NK-92 treated with Interleukin-12 subunit alpha and Interleukin-12 subunit beta, amount 100 ng/mL, for 24 hours (cell line): ENCODE results near the gene PHKB.
"Not testable (repeated sequence)": the region's sequence is repeated elsewhere in the genome, so short reads cannot be mapped to it uniquely, and the experiment has no call there.

Source experiments
- DNase-seq: peaks from one replicate; lab custom pipeline; 2025; lab: John Stamatoyannopoulos, UW

Gene PHKB

DNA sequence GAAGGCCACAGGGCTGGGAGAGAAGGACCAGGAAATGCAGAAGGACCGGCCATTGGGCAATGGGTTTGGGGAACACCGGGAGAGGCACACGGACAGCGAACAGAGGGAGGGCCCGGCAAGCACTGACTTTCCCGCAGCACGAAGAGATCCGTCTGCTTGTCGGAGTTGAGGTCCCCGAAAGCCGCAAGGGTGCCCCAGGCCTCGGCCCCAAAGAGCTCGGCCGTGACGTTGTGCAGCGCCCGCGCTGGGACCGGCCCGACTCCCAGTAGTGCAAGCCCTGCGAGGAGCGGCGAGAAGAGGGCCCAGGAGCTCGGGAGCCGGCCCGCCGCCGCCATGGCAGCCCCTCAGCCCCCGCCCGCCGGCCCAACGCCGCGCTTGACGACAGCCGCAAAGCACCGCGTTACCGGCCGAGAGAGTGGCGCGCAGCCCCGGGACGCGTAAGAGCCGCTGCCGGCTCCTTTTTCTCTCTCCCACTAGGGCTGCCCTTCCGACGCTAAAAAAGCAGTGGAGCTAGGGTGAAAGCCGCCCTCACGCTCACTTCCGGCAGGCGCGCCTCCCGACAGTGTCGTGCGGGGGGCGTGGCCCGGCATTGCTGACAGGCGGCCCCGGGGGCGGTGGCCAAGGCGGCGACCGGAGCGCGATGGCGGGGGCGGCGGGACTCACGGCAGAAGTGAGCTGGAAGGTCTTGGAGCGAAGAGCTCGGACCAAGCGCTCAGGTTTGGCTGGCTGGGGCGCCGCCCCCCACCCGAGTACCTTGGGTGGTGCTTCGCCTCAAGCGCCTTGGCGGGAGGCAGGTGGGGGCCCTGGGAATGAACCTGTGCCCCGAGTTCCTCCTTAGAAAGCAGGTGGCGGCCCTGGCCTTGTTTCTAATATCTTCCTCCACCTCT, at the start of gene PHKB, which contains the start of gene ITFG1:
PHKB (plus strand) TSS at position 621 of the 887 bp plus-strand sequence; CDS start at position 641, 20 bp downstream.
ITFG1 (minus strand) TSS at position 353 of the 887 bp plus-strand sequence; CDS start at position 335, 18 bp downstream.
- peak; percentile 84 for DNase-seq

DNA sequence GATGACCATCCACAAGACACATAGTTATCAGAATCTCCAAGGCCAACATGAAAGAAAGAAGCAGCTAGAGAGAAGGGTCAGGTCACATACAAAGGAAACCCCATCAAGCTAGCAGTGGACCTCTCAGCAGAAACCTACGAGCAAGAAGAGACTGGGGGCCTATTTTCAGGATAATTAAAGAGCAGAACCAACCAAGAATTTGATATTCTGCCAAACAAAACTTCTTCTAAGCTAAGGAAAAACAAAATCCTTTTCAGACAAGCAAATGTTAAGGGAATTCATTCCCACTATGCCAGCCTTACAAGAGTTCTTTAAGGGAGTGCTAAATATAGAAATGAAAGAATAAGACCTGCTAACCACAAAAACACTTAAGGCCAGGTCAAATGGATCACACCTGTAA, 48.1 kb upstream of the PHKB start:
- DNase-seq: no peak

DNA sequence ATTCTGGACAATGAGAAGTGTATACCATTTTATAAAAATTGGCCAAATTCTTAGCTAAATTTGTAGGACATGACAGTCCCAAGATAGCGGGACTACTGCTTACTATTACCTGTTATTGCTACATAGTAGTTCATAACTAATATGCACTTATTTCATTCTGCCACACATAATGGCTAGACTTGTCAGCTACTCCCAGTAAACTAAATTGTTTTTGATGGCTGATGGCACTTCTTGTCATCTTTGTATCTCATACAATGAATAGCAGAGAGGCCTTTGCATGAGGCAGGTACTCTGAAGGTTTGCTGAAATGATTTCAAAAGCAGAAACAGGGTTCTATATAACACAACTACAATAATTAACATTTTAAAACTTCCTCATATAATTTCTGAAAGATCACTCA, 44.3 kb upstream of the PHKB start:
- no peak for DNase-seq

DNA sequence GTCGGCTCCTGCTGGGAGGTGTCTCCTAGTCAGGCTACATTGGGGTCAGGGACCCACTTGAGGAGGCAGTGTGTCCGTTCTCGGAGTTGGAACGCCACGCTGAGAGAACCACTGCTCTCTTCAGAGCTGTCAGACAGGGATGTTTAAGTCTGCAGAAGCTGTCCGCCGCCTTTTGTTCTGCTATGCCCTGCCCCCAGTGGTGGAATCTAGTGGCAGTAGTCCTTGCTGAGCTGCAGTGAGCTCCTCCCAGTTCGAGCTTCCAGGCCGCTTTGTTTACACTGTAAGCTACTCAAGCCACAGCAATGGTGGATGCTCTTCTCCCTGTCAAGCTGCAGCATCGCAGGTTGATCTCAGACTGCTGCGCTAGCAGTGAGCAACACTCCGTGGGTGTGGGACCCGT, 36.3 kb upstream of the PHKB start:
- no peak for DNase-seq

DNA sequence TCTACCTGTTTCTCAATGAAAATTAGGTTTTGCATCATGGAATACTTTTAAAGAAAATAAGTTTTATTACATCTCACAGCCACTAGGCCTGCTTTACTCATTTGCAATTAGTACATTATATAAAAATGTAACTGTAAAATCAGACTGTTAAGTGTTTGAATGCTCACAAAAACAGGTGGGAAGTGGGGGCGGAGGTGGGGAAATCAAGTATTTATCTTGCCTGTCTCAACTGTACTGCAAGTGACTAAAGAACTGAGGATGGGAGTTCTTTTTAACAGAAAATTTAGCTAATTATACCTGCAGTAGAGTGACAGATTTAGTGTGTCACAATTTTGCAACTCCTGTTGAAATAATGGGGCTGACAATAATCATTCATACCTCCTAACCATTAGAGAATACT, 34.3 kb upstream of the PHKB start:
- DNase-seq: no peak

DNA sequence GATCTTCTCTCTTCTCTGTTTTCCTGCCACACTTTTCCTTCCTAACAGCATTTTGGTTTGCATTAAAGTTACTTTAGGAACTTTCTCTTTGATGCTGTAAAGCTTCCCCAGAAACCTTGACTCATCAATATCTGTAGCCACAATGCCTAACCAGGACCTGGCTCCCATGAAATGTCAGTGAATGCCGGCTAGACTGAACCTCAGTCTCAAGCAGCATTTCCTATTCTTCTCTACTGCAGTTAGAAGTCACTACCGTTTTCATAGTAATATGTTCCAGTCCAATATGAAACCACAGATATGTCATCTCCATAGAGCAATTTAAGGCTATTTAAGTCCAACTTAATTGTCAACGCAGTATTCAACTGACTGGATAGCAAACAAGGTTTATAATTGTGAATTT, 29.2 kb upstream of the PHKB start:
- no peak for DNase-seq

DNA sequence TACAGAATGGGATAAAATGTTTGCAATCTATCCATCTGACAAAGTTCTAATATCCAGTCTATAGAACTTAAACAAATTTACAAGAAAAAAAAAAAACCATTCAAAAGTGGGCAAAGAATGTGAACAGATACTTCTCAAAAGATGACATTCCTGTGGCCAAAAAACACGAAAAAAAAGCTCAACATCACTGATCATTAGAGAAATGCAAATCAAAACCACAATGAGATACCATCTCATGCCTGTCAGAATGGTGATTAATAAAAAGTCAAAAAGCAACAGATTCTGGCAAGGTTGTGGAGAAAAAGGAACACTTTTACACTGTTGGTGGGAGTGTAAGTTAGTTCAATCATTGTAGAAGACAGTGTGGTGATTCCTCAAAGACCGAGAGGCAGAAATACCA, 26.9 kb upstream of the PHKB start:
- DNase-seq: not testable (repeated sequence)

DNA sequence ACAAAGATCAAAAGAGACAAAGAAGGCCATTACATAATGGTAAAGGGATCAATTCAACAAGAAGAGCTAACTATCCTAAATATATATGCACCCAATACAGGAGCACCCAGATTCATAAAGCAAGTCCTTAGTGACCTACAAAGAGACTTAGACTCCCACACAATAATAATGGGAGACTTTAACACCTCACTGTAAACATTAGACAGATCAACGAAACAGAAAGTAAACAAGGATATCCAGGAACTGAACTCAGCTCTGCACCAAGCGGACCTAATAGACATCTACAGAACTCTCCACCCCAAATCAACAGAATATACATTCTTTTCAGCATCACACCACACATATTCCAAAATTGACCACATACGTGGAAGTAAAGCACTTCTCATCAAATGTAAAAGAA, 21.1 kb upstream of the PHKB start:
- not testable (repeated sequence) for DNase-seq

DNA sequence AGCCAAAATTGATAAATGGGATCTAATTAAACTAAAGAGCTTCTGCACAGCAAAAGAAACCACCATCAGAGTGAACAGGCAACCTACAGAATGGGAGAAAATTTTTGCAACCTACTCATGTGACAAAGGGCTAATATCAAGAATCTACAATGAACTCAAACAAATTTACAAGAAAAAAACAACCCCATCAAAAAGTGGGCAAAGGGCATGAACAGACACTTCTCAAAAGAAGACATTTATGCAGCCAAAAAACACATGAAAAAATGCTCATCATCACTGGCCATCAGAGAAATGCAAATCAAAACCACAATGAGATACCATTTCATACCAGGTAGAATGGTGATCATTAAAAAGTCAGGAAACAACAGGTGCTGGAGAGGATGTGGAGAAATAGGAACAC, 18.2 kb upstream of the PHKB start:
- not testable (repeated sequence) for DNase-seq

DNA sequence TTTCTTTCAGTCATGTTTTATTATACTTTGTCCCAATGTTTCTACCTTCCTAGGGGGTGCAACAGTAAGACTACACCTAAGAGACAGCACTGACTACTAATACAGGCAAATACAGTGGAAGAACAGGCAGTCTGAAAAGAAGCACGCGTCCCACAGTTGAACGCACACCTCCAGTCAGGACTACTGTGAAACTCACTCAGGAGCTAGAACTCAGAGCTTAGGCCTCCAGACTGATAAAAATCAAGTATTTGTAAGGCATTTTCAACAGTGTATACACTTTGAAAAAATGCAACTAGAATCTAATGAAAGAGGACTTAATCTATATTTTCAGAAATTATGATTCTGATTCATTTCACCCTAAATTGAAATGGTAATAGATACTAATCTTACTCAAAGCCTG, 14.7 kb upstream of the PHKB start:
- DNase-seq: no peak

DNA sequence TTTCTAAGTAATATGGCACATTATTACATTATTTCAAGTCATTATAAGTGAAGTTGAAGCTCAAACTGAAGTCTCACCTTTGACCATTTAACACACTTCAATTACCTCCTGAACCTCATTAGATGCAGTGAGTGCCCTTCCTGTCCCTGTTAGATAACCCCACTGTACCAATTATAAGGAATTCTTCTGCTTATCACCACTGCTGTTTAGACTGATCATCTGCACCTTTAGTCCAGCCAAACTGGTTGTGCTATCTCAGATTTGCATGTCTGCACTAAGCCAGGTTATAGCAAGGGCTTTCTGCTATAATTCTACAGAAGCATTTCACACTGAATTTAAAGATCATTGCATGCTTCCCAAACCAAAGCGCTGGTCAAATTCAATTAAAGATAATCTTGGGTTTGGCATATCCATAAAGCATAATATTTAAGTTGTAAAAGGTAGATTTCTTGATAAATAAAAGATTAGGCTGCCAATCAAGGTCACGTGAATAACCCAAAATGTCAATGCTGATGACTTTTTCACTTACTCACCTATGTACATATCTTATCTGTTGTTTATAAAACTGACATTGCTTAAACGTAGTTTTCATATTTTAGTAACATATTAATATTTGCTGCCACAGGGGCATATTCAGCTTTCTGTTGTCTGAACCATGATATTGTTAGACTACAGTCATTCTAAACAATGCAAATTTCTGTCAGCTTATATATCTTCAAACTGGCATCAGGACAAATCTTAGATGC, 12.1 kb upstream of the PHKB start:
- no peak for DNase-seq

DNA sequence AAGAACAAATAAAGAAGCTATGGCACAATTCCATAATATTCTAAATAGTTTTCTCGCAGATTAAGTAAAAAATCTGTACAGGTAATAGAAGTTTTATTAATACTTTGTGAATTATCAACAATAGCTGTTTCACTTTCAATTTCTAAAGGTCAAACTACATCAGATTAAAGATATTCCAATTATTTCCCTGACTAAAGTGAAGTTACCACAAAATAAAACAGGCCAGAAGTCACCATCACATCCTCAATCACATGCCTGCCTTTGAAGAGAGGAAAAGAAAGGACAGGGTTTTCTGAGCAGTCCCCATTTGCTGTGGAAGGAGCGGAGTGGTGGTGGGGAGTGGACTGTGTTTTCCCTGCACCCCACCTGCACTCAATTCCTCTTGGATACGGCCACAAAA, 11.3 kb upstream of the PHKB start:
- no peak for DNase-seq

DNA sequence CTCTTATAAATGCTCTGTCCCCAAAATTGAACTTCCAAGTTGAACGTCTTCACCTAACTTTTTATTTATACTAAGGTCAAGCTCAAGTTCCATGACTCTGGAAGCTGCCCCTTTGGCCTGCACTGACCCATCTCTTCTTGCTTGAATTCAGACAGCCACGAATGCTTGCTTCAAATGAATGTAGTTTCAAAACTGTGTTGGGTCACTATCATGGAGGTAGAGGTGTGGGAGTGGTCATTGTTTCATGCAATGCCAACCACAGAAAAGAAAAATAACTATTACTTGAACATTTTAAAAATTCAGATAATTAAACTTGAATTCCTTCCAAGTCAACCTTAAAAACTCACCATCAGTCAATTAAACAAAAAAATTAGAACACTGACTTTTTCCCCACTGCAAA, 2.8 kb upstream of the PHKB start:
- no peak for DNase-seq

DNA sequence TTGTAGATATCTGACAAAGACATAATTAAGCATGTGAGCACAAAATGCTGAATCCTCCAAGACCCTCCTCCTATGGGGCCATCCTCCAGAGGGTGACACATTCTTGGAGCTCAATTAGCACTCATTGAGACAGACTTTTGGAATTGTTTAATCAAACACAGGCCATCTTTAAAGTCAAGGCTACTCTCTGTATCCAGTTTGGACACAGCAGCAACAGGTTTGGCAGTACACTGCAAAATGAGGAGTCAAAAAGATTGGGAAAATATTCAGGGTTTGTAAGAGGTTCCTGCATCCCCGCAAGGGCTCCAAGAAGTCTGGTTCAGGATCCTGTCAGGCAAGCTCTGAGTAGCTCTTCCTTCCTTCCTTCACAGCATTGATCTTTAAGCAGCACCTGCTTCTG, 1.5 kb upstream of the PHKB start:
- no peak for DNase-seq

DNA sequence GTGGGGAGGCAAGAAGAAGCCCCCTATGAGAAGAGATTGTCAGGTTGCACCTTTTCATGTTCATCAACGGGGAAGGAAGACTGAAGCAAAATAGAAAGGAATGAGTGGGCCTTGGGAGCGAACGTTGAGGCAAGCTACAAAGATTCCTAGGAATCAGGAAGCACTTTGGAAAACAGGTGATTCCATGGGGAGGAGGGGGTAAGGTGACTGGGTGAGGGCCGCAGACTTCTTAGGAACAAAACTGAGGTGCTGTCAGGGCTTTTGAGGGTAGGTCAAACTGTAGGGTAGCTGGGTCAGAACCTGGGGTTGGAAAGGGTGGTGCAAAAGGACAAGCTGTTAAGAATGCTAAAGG, 796 bp upstream of the PHKB start:
- no peak for DNase-seq

DNA sequence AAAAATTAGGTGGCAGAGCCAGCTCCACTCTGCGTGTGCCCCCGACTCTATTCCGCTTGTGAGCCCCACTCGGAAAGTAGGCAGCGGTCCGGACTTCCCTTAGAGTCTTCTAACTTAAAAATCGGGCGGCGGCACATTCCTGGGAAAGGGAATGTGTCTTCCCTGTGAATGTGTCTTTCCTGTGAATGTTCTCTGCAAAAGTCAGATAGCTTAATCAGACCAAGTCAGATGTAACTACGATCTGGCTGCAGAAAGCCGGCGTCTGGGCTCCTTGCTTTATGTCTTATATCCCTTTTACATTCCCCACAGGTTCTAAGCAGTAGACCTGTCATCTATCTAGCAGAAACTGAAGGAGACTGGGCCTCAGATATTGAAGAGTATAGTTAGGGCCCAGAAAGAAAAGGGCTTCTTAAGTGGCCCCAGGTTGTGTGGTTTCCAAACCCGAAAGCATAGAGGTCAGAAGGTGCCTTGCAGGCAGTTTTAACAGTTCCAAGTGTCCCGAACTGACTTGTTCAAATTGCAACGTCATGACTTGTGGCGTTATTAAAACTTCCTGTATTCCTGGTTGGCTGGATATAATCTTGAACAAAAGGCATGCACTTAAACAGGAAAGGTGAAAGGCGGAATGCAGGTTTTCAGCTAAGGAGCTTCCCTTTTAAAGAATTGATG, 601 bp downstream of the PHKB start:
- peak; percentile 28 for DNase-seq

DNA sequence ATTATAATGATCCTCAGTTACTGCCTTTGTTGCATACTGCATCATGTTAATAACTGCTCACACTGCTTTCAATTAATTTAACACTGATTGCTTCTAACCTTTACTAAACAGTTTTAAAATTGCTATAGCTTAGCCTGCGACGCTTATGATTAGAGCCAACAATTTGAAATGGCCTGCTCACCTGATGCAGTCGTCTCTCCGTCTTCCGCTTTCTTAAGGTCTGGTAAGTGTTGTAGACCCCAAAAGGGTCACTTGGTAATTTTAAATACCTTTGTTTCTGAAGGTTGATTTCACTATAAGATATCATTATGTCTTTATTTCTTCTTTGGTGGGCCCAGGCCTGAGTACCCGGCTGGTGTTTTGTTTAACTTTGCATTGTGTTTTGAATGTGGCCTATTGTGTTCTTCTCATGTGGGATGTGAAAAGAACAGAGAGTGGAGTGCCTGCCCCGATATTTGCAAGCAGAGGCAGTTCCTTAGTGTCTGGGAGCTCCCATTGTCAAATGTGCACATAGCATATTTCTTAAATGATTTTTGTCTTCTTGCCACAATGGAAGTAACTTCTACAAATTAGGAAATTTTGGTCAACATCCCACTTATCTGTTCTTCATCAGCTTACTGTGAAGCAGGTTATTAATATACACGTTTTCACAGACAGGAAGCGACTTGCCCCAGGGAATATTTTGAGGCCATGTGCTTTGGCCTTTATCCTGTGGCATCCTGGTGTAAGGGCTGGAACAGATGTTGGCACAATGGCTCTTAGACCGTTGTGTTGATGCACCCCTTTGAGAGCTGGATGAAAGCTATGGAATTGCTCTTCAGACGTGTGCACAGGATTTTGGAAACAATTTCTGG, 2.9 kb downstream of the PHKB start:
- DNase-seq: no peak

DNA sequence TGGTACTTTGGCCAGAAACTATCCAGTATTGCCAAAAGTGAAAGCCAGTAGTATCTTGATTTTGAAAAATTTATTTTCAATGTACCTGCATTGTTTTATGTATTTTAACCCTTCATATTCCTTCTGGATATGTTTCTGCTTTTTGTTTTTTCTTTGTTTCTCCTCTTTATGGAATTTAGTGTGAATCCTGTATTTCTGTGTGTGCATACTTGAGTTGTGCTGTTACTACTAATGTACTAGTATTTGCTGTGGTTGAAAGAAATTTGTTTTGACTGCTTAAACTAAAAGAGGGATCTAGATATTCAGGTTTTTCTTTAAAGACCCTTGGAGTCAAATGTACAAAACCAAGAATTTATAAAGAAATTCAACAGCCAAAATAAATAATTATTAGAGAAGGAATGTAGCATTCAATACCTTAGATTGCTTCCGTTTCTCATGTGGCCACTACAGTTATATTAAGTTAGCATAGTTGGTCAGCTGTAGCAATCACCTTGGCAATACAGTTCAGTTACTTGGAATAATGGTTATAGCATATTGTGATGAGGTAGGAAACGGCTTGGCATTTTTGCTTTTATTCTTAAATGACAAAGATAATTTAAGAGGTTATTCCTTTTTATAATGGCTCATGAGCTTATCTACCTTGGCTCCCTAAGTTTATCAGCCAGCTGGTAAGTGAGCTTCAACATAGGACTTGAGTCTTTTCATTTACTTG, 4.9 kb downstream of the PHKB start:
- no peak for DNase-seq

DNA sequence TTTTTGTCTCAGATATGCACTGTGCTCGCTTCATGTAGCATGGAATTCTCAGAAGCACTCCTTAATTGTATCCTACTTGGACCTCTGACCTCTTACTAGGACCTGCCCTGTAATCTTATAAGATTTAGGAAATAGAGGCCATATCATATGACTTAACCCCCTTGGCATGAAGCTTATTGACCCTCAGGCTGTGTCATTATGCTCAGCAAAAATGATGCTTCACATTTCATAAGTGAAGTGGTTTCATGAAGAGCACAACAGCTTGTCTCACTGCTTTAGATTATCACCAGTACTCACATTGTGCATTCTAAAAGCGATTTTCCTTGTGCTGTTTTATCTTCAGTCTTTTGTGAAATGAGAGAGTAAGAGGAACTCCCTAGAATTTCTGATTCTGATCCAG, 6.4 kb downstream of the PHKB start:
- no peak for DNase-seq

DNA sequence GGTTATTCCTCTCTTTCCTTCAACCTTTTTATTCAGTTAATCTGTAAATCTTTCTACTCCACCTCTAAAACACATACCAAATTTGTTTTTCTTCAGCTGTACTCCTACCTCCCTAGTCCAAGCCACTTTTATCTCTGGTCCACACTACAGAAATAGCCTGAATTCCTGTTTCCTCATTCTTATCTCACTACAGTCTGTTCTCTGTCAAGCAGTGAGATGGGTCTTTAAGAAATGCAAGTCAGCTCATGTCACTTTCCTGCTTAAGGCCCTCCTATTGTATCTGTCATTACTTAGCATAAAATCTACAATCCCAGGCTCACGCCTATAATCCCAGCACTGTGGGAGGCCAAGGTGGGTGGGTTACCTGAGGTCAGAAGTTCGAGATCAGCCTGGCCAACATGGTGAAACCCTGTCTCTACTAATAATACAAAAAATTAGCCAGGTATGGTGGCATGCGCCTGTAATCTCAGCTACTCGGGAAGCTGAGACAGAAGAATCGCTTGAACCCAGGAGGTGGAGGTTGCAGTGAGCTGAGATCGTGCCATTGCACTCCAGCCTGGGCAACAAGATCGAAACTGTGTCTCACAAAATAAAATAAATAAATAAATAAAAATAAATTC, 7.0 kb downstream of the PHKB start:
- DNase-seq: not testable (repeated sequence)

DNA sequence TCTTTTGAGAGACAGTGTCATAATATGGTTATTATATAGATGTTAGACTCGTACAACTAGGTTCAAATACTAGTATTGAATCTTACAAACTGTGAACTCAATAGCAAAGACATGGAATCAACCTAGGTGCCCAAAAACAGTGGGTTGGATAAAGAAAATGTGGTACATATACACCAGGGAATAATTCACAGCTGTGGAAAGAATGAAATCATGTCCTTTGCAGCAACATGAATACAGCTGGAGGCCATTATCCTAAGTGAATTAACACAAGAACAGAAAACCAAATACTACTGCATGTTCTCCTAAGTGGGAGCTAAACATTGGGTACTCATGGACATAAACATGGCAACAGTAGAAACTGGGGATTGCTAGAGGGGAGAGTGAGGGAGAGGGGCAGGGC, 8.1 kb downstream of the PHKB start:
- no peak for DNase-seq
